GM21360 (cell line): ENCODE measurements around the gene TSPAN15.

Experiments
- ATAC-seq: cut with Tn5 transposase; IDR thresholded peaks from one replicate; pipeline ENCODE4 v1.9.1; 2021; ENCODE audit warnings: mild to moderate bottlenecking, moderate library complexity; ENCODE audit not compliant: unreplicated experiment

The TSPAN15 gene

GRCh38 chr10:69499726-69500689 lies 48.7 kb downstream of the TSPAN15 start:
- no peak for ATAC-seq

GRCh38 chr10:69500864-69501468 lies 49.7 kb downstream of the TSPAN15 start:
- no peak for ATAC-seq

- ATAC-seq, result no peak
Measured at GRCh38 chr10:69501657-69502056, 50.4 kb downstream of the TSPAN15 start.

- ATAC-seq, result no peak
Measured at GRCh38 chr10:69502589-69502988, 51.3 kb downstream of the TSPAN15 start.

- no peak for ATAC-seq
Measured at GRCh38 chr10:69503001-69503895, 52.0 kb downstream of the TSPAN15 start.

GRCh38 chr10:69503896-69504265 lies 52.6 kb downstream of the TSPAN15 start:
- no peak for ATAC-seq

- no peak for ATAC-seq
Measured at GRCh38 chr10:69504576-69505250, 53.4 kb downstream of the TSPAN15 start.

- ATAC-seq, result no peak
Measured at GRCh38 chr10:69505636-69506318, 54.5 kb downstream of the TSPAN15 start.

- no peak for ATAC-seq
Measured at GRCh38 chr10:69506487-69506833, 55.2 kb downstream of the TSPAN15 start.

GRCh38 chr10:69506834-69507713 lies 55.8 kb downstream of the TSPAN15 start:
- no peak for ATAC-seq

GRCh38 chr10:69508738-69509340 lies 57.6 kb downstream of the TSPAN15 start:
- no peak for ATAC-seq

- no peak for ATAC-seq
Measured at GRCh38 chr10:69512901-69513300, 61.6 kb downstream of the TSPAN15 start.

GRCh38 chr10:69513617-69514016 lies 62.4 kb downstream of the TSPAN15 start:
- ATAC-seq, result no peak

- peak; percentile 60 for ATAC-seq
Measured at GRCh38 chr10:69515699-69516259, 64.5 kb downstream of the TSPAN15 start.

GRCh38 chr10:69516316-69516715 lies 65.1 kb downstream of the TSPAN15 start:
- no peak for ATAC-seq

GRCh38 chr10:69516796-69517195 lies 65.5 kb downstream of the TSPAN15 start:
- no peak for ATAC-seq

- ATAC-seq, result no peak
Measured at GRCh38 chr10:69517271-69517848, 66.1 kb downstream of the TSPAN15 start.

- no peak for ATAC-seq
Measured at GRCh38 chr10:69527961-69528360, 76.7 kb downstream of the TSPAN15 start.
